ENCODE data around the gene KIAA0586. TPM values are rescaled to one million over a fixed set of nuclear protein-coding genes. Genes with fewer than 3 reads are reported as not detected.

Gene KIAA0586
- total RNA-seq, 1 donor from 2014 or later, result 27.8 TPM

- no peak overlapping the region for H3K27ac Mint-ChIP-seq (ENCODE audit: unreplicated experiment)
- no peaks in the 10 kb centered on the region for H3K27me3 Mint-ChIP-seq (ENCODE audit: unreplicated experiment)
- no peak overlapping the region for H3K4me3 Mint-ChIP-seq (ENCODE audit: unreplicated experiment)
- no peak for TF ChIP-seq CTCF (IDR thresholded peaks at IDR 0.05; ENCODE audit: partially characterized antibody, unreplicated experiment)
- H3K4me1 Mint-ChIP-seq (ENCODE audit: low read depth, unreplicated experiment), result no peaks in the 10 kb centered on the region
- no peaks in the 10 kb centered on the region for H3K36me3 Mint-ChIP-seq (ENCODE audit: unreplicated experiment)
- H3K9me3 Mint-ChIP-seq (ENCODE audit: unreplicated experiment), result no peaks in the 10 kb centered on the region
- DNase-seq, result no peak
These were observed 61.0 kb downstream of the KIAA0586 start for GRCh38 chr14:58488550-58488949.

- Mint-ChIP-seq H3K9me3 (ENCODE audit: unreplicated experiment) (no peaks in the 10 kb centered on the region), H3K4me3 (ENCODE audit: unreplicated experiment) (no peak overlapping the region), H3K4me1 (ENCODE audit: low read depth, unreplicated experiment) (no peaks in the 10 kb centered on the region), H3K36me3 (ENCODE audit: unreplicated experiment) (no peaks in the 10 kb centered on the region), H3K27ac (ENCODE audit: unreplicated experiment) (no peak overlapping the region), H3K27me3 (ENCODE audit: unreplicated experiment) (no peaks in the 10 kb centered on the region)
- no peak for TF ChIP-seq CTCF (IDR thresholded peaks at IDR 0.05; ENCODE audit: partially characterized antibody, unreplicated experiment)
- DNase-seq, result no peak
These were observed 64.1 kb downstream of the KIAA0586 start for GRCh38 chr14:58491593-58491992.

GRCh38 chr14:58492044-58492443, 64.5 kb downstream of the KIAA0586 start:
- TF ChIP-seq CTCF (IDR thresholded peaks at IDR 0.05; ENCODE audit: partially characterized antibody, unreplicated experiment), result no peak
- Mint-ChIP-seq H3K4me3 (ENCODE audit: unreplicated experiment) (no peak overlapping the region), H3K4me1 (ENCODE audit: low read depth, unreplicated experiment) (no peaks in the 10 kb centered on the region), H3K27ac (ENCODE audit: unreplicated experiment) (no peak overlapping the region), H3K36me3 (ENCODE audit: unreplicated experiment) (no peaks in the 10 kb centered on the region), H3K9me3 (ENCODE audit: unreplicated experiment) (no peaks in the 10 kb centered on the region), H3K27me3 (ENCODE audit: unreplicated experiment) (no peaks in the 10 kb centered on the region)
- DNase-seq, result no peak

- DNase-seq, result no peak
- H3K4me1 Mint-ChIP-seq (ENCODE audit: low read depth, unreplicated experiment), result no peaks in the 10 kb centered on the region
- no peak overlapping the region for H3K4me3 Mint-ChIP-seq (ENCODE audit: unreplicated experiment)
- H3K27ac Mint-ChIP-seq (ENCODE audit: unreplicated experiment), result no peak overlapping the region
- peaks cover 3% of the 10 kb centered on the region for H3K27me3 Mint-ChIP-seq (ENCODE audit: unreplicated experiment)
- no peaks in the 10 kb centered on the region for H3K36me3 Mint-ChIP-seq (ENCODE audit: unreplicated experiment)
- peak; percentile 83 for TF ChIP-seq CTCF (IDR thresholded peaks at IDR 0.05; ENCODE audit: partially characterized antibody, unreplicated experiment)
- no peaks in the 10 kb centered on the region for H3K9me3 Mint-ChIP-seq (ENCODE audit: unreplicated experiment)
These were observed 73.8 kb downstream of the KIAA0586 start for GRCh38 chr14:58501214-58501816.

- DNase-seq, result no peak
- no peak overlapping the region for H3K27ac Mint-ChIP-seq (ENCODE audit: unreplicated experiment)
- H3K4me3 Mint-ChIP-seq (ENCODE audit: unreplicated experiment), result no peak overlapping the region
- H3K4me1 Mint-ChIP-seq (ENCODE audit: low read depth, unreplicated experiment), result no peaks in the 10 kb centered on the region
- no peaks in the 10 kb centered on the region for H3K27me3 Mint-ChIP-seq (ENCODE audit: unreplicated experiment)
- H3K9me3 Mint-ChIP-seq (ENCODE audit: unreplicated experiment), result no peaks in the 10 kb centered on the region
- no peak for TF ChIP-seq CTCF (IDR thresholded peaks at IDR 0.05; ENCODE audit: partially characterized antibody, unreplicated experiment)
- H3K36me3 Mint-ChIP-seq (ENCODE audit: unreplicated experiment), result peaks cover 4% of the 10 kb centered on the region
These were observed 85.8 kb downstream of the KIAA0586 start for GRCh38 chr14:58513272-58513671.
